ENCODE data around the gene AIFM3.

Gene AIFM3

GRCh38 chr22:21029486-21030025, 62.5 kb downstream of the AIFM3 start:
- FAIRE-seq, result no peak

- no peak for FAIRE-seq
These were observed 63.0 kb downstream of the AIFM3 start for GRCh38 chr22:21030032-21030431.

Measured in colon (tissue), 2 donors.